HG02763 (cell line): ENCODE measurements around the gene C4orf54.

Experiments used
- ATAC-seq: cut with Tn5 transposase; IDR thresholded peaks from one replicate; pipeline ENCODE4 v1.9.1; 2021; ENCODE audit warnings: mild to moderate bottlenecking, moderate library complexity; ENCODE audit not compliant: unreplicated experiment

The C4orf54 gene

GRCh38 chr4:99625369-99625768 lies 32.3 kb downstream of the C4orf54 start:
- peak; percentile 67 for ATAC-seq

- peak; percentile 37 for ATAC-seq
These were observed 33.4 kb downstream of the C4orf54 start for GRCh38 chr4:99624141-99624719.

GRCh38 chr4:99622341-99622740 lies 35.3 kb downstream of the C4orf54 start:
- no peak for ATAC-seq

DNA sequence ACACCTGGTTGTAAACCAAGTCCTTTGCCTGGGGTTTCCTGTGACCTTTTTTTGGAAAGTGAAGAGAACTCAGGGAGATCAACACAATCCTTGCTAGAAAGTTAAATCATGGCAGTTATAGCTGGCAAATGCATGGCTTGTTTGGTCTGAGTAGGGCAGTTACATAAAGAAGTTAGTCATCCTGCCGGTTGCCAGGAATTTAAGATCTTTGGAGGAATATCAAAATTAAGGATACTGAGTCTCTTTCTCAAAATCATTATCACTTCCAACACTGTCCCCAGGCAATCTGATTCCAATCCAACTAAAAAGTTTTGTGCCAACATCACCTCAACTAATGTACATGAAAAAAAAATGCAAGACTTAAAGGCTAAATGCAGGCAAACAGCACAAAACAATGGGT lies 40.3 kb downstream of the C4orf54 start:
- ATAC-seq, result no peak

DNA sequence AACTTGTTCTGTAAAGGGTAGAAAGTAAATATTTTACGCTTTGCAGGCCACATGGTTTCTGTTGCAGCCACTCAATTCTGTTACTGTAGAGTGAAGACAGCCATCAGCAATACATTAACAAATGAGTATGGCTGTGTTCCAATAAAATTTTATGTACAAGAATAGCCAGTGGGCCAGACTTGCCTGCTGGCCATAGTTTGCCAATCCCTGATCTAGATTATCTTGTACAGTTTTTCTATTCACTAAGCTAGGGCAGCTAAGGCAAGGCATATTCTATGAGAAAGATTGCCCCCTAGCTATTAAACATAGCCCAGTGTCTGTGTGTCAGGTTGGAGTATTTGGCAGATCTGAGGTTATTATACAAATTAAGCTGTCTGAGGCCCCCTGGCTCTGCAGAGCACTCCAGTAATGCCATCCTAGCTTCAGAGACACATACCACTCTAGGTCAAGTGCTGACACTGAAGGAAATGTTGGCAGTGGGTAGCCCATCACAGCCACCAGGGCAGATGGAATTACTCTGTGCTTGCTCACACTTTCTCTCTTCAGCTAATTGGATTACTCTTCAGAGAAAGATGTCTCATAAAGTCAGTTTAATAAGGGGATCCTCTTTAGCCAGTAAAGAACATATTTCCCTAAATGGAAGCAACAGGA lies 42.3 kb downstream of the C4orf54 start:
- no peak for ATAC-seq

GRCh38 chr4:99614491-99614890 lies 43.1 kb downstream of the C4orf54 start:
- no peak for ATAC-seq

DNA sequence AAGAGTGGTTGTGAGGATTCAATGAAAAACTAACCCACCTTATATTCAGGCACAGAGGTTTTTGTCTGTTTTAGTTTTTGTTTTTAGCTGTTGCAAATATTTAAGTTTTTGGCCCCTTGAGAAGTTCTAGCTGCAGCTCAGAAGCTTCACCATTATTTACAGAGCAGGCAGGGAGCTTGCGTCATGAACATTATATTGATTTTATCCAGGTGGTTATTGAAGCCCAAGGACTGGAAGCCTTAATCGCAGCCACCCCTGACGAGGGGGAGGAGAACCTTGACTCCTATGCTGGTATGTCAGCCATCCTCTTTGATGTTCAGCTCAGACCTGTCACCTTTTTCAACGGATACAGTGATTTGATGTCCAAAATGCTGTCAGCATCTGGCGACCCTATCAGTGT lies 44.9 kb downstream of the C4orf54 start:
- ATAC-seq, result no peak

- no peak for ATAC-seq
These were observed 45.3 kb downstream of the C4orf54 start for GRCh38 chr4:99612281-99612680.

DNA sequence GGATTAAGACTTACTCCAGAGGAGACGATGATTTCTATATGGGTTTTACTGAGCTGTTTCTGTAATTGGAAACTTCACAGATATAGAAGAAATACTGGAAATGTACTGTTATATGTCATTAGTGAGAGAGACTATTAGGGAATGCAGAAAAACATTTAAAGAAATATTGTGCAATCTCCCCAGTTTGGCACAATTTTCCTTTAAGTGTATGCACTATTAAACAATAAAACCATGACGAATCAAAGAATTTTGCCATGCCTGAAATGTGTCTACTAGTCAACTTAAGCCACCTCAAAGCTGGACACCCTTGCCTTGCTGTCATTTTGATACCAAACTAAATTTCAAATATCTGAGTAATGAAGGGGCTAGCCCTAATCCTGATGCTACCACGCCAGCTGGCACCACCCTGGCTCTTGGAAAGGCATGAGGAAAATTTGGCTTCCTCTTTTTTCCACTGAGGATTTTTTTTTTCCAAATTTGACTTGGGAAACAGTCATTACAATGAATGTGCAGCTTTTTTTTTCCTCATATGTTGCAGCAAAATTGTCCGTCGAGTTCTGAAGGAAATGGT lies 46.9 kb downstream of the C4orf54 start:
- ATAC-seq, result no peak

GRCh38 chr4:99608417-99608816 lies 49.2 kb downstream of the C4orf54 start:
- ATAC-seq, result no peak
